Fibroblast of skin of right quadriceps (primary cell): Measurements from ENCODE around the gene MED31.

ENCODE experiments used
- DNase-seq: peaks from one replicate; pipeline ENCODE4 v3.0.0-alpha.2; 2013

The MED31 gene

DNA sequence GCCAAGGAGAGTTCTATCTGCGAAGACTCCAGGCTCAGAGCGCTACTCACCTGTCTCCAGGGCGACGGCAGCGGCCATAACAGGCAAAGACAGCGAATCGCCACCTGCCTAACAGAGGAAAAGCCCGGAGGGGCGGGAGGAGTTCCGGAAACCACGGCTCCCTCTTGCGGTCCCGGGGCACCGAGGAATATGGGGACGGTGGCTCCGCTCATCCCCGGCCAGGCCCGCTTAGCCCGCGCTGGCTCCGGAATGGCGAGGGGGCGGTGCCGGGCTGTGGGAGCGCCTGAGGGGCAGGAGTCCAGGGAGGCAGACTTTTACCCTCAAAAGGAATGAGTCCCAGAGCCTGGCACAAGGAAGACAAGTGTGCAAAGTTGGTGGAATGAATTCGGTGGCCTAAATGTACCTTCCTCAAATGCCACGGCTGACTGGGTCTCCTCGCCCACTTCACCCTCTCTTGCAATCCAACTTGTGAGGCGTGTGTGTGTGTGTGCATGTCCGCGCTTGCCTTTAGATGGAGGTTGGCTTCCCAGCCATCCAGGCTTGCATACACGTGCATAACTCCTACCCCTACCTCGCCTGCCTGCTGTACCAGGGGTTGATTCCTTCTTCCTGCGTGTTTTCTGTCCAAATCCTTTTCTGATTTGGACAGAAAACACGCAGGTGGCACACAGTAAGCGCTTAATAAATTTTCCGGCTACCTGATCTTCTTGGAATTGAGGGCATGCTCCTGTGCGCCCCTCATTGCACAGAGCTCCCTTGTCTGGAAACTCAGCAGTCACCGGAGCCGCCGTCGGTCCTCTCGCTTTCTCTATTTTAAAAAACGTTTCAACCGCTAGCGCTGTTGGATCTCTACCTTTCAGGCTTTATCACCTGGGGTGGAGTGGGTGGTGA is 3.7 kb upstream of the MED31 start:
- no peak for DNase-seq

DNA sequence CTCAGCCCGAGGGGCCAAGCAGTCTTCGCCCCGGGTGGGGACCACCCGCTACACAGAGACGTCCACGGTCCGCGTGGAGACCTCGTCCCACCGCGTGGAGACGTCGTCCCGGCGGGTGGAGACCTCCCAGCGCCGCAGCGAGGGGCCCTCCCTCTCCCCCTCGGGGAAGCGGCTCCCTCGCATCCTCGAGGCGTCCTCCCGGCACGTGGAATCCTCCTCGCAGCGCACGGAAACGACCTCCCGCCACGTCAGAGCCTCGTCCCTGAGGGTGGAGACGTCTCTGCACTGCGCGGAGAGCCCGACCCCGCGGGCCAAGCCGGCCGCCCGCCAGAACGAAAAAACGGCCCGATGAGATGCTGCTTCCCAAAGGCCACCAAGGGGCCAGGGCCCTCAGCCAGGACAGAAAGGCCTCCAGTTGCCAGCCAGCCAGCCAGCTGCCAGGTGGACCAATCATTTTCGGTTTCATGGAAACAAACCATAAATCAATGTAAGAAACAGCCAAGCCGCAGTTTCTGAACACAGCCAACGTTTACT is 581 bp upstream of the MED31 start:
- DNase-seq: peak; percentile 32

DNA sequence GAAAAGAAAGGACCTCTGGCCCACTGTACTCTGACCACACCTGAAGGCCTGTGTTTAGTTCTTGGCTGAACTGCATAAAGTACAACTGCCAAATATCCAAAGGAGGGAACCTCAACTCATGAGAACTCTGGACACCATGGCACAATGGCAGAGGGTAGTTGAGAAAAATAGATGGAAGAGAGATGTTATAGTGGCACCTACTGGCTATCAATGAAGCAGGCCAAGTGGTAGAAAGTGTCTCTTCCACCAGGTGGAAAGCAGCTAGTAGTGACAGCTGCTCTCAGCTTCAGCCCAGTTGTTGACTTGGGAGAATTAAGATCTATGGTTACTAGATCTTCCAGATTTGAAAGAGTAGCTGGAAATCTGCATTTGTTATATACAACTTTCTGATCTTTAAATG is 3.2 kb downstream of the MED31 start:
- DNase-seq: no peak

DNA sequence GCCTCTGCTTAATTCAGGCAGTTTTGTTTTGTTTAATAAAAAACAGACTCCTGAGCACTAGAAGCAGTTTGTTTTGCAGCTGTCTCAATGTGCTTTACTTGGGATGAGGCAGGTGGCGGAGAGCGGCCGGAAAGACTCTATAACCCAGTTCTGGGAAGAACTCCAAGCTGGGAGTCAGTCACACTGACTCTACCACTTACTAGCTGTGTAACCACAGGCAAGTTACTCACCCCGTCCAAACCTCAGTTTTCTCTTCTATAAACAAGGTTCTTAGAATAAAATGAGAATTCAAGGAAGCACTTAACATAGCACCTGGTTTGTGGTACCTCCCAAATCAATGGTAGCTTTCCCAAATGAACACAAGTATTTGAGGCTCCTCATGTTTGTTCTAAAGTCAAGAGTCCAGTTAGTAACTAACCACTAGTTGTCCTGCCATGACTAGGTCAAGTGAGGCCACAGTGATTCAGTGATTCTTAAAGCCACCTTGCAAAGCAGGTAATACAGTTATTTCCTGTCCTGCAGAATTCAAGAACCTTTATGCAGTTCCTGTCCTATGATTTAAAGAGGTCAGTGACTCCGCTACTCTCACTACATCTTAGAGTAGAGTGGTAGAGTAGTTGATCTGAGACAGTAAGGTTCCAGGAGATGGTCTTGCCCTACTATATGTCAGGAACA is 7.8 kb downstream of the MED31 start:
- peak; percentile 78 for DNase-seq

DNA sequence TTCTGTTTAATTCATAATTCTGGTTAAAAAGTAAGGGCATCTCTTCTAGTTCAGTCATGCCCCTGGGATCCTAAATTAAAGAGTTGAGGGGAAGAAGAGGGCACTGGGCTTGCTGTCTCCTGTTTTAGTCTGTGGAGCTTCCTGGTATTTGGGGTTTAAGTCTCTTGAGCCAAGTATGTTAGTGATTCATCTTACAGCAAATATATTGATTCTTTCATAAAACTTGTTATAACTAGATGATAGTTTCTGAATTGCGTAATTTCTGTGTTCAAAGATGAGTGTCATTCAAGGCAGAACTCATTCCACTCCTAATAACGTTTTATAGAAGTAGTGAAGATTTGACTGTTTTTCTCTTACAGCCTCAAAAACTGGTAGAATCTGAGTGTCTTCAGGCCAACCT is 8.8 kb downstream of the MED31 start:
- peak; percentile 6 for DNase-seq

DNA sequence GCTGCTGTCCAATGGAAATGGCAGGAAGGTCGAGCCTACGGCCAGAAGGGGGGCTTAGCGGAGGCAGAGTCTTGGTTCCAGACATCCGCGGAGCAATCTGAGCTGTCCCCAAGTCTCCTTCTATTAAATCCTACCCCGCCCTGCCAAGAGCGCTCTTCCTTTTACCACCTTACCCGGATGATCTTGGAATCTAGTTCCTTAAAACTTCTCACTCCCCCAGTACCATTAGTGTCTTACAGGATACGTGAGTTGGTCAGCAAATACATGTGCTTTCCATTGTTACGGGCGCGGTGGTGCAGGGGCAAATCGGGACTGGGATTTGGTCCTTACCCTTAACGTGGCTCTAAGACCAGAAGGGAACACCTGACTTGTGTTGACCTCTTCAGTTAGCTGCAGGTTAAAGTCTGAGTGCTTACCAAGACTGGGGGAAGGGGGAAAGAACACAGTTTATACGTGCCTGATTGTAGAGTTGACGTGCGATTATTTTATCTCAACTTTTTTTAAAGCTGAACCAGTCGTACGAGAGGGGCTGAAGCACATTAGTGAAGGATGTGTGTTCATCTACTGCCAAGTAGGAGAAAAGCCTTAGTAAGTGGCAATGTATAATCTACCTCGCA is 10.1 kb downstream of the MED31 start:
- DNase-seq: no peak

DNA sequence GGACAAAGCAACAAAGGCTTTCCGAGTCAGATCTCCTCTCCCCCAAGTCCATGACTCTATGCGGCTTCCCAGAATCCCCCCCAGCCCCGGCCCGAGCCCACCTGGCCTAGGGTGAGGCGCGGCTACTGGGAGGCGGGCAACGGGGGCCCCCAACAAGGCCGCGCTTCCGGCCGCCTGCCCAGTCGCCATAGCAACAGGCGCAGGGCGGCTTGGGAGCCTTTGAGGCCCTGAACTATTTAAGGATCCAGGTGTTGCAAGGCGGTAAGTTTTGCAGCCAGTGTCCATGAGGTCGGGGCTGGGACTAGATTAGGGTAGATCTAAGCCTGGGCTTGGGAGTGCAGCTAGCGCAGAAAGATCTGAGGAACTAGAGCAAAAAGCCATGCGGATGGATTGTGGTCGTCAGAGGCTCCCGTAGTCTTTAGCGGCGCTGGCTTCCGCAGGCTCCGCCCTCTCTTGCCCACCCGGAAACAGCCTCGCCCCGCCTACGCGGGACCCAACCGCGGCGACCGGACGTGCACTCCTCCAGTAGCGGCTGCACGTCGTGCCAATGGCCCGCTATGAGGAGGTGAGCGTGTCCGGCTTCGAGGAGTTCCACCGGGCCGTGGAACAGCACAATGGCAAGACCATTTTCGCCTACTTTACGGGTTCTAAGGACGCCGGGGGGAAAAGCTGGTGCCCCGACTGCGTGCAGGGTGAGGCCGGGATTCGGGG is 10.7 kb downstream of the MED31 start, which contains the start of the genes KIAA0753 and TXNDC17:
KIAA0753 (minus strand) TSS at position 176 of the 711 bp plus-strand sequence. CDS start 5,608 bp downstream, outside the sequence.
TXNDC17 (plus strand) TSS at position 525 of the 711 bp plus-strand sequence; CDS start at position 548, 23 bp downstream.
- peak; percentile 89 for DNase-seq

DNA sequence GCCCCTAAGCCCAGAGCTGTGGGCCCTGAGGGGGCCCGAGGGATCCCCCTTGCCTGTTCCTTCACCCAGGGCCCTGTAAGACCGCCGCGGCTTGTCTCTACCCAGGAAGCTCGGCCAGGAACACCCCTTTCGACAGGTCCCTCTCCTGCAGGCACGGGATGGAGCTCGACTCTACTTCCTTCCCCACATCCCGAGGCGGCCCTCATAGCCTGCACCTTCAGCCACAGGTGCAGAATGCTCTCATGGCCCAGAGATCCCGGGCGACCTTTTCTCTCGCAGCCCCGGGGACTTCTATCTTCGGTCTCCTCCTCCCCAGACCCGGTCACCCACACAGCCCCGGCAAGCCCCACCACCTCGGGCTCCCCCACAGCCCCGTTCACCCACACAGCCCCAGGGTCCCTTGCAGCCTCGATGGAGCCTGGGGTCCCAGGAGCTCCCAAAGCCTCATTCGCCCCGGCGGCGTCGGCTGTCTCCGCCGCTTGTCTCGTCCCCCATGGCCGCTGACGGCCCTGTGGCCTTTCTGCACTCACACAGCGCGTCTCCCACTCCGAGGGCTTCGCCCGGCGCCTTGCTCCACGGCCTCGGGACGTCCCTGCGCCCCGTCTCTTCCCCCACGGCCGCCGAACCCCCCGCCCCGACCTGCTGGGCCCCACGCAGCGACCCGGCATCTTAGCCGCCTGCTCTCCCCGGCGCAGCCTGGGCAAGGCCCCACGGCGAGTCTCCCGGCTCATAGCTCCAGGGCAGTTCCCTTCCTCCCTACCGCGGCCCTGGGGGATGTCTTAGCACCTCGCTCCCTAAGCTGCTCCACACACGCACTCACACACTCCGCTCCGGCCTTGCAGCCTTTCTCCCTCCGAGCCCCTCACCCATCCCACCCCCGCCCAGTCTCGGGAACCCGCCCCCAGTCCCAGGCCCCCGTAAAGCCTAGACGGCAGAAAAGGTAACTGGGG is 11.5 kb downstream of the MED31 start:
- DNase-seq: peak; percentile 42

DNA sequence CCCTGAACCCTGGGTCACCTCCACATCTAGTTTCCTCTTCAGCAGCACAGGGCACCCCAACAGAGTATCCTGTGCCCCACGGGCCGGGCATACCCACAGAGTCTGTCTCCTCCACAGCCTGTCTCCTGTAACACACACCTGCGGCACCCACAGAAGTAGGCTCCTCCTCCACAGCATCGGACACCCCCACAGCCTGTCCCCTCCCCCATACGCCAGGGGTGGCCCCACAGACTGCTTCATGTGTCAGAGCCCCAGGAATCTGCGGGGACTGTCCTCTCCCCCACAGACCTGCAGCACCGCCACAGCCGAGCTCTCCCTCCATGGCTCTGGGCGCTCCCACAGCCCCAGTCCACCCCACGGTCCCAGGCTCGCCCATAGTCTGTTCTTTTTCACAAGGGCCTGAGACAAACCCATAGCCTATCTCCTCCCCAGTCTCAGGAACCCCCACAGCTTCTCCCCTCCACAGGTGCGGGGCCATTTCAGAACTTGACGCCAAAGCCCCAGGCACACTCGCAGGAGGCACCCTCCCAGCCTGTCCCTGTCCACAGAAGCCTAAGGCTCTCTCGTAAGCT is 12.3 kb downstream of the MED31 start:
- no peak for DNase-seq

DNA sequence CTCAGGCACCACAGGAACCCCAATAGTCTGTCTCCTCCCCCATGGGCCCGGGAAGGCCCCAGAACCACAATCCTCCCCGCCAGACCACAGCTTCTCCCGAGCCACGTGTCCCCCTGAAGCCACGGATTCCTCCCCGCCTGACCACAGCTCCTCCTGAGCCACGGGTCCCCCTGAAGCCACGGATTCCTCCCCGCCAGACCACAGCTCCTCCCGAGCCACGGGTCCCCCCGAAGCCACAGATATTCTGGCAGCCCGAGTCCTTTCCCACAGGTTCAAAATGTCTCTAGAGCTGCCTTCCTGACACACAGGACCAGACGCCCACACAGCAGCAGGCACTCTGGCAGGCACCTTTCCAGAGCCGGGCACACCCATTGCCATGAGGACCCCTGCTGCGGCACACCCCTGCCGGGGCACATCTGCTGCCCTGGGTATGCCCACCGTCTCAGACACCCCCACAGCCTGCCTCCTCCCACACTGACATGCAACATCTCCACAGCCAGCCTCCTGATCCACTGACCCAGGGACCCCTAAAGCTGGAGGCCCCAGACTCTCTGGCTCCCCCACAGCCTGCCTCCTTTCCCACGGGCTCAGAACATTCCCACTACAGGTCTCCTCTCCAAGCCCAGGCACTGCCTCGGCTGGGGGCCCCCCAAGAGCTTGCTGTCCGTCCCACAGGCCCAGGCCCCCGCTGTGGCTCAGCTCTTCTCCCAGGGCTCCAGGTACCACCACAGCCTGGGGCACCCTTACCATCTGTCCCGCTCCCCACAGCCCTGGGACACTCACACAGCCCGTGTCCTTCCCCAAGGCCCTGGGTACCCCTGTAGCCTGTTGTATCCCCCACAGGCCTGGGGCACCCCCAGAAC is 13.1 kb downstream of the MED31 start:
- no peak for DNase-seq

DNA sequence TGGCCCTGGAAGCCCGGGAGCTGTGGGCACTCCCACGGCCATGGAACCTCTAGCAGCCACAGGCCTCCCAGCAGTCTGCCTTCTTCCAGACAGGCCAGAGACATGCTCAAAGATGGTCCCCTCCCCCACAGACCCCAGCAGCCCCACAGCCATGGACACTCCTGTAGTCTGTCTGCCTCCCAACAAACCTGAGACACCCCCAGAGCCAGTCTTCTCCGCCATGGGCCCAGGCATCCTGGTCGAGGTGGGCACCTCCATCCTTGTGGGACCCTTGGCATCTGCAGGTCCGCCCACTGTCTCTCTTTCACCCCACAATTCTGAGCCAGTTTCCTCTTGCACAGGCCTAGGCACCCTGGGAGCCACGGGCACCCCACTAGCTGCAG is 14.0 kb downstream of the MED31 start:
- DNase-seq: no peak

DNA sequence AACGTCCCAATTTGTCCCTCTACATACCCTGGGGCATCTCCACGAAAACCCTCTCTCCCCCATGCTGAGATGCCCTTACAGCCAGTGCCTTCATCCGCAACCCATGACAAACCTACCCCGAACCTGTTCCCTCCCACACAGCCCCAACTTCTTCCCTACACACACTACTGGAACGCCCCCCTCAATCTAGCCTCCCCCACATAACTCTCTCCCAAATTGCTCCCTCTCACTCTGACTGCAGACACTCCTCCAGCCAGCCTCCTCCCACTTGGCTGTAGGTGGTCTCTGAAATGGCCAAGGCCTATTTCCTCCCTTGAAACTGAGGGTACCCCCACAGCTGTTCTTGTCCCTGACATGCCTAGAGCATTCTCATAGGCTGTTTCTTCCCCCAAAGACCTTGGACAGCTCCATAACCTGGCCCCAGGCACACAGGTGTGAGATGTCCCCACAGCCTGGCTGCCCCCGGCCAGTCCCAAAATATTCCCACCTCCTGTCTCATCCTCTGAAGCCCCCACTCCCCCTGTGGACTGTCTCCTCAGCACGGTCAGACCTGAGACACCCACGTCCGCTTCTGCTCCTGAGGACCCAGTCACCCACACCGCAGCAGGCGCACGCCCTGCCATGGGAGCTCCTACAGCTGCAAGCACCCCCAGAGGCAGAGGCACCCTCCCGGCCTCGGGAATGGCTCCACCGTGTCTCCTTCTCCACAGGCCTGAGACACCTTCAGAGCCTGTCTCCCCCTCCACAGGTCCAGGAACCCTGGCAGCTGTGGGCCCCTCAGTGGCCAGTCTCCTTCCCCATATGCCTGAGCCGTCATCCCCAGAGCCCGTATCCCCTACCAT is 14.6 kb downstream of the MED31 start:
- DNase-seq: no peak

DNA sequence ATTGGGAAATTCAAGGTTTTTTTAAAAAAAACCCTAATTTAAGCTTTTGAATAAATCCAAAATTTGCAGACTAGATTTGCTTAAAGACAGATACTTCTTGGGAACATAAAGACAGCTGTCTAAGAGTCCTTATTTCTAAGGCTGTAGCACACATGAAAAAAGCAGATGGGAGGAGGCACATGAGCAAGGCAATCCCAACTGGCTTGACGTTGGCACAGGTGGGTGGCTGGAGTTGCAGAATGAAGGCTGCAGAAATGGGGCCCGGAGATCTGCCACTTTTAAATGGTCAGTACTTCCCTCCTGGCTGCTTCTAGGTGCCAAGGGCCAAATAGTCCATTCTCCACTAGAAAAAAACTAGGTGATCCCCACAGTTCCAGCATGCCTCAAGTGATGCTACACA is 15.3 kb downstream of the MED31 start:
- DNase-seq: no peak

DNA sequence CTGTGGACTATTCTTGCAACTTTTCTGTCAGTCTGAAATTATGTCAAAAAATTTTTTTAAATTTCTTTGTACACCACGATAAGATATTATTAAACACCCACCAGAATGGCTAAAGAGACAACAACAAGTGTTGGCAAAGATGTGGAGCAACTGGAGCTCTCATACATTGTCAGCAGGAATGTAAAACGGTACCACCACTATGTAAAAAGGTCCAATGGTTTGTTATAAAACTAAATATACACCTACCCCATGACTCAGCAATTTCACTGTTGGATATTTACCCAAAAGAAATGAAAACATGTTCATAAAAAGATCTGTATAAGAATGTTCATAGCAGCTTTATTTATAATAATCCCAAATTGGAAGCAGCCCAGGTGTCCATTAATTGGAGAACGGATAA is 18.1 kb downstream of the MED31 start:
- DNase-seq: no peak

DNA sequence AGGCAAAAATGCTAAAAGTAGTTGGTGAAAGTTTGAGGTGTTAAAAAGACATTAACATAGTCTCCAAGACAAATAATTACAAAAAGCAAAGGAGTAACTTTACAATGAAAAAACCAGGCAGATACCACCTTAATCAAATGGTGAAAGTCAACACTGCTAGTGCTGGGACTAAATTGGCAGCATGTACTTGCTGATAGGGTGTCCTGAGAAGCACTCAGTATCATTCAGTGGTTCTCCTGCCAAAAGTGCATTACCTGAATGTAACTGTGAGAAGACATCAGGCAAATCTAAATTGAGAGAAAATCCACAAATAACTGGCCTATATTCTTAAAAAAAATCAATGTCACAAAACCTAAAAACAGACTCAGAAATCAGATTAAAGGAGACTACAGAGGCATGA is 18.9 kb downstream of the MED31 start:
- DNase-seq: no peak

DNA sequence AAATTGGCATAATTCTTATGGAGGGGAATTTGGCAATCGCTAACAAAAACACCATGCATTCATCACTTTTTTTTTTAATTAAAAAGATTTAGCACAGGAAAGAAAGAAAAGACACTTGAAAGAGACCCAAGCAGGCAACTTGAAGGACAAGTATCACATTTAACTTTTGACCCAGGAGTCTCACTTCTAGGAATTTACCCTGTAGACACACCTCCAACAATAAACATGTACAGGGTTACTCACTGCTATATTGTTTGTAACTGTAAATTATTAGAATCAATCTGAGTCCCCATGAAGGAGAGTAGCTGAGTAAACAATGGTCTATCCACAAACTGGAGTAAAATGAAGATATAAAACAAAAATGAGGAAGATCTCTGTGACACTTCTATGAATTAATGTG is 21.0 kb downstream of the MED31 start:
- no peak for DNase-seq

DNA sequence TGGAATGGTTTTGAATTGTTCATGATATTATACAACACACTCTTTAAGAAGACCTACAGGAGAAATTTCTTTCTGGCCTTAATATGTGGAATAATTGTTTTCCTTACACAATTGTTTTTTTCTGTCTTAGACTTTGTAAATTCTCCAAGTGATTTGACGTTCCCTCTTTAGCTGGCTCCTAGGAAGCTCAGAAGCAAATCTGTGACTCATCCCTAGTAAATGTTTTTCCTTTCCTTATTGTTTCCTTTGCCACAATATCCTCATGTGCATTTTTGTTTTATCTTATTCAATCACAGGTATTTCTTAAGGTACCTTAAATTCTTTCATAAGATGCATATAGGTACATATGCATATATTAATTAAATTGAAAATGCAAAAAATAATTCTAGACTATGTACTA is 24.4 kb downstream of the MED31 start:
- no peak for DNase-seq

DNA sequence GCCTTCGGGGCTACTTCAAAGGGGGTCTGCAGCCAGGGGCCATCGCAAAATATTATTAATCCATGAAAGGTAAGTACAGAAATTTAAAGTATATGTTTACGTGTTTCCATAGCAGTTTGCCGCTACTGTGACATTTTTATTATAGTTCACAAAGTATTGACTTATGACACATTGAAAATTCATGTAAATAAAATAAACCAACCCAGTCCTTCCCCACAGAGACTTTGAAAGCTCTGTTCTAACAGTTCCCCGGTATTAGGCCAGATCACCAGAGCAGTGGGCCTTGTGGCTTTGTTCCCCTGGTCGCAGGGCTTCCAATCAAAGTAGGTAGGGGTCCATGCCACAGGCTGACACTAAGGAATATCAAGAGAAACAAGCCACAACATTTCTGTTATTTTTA is 24.8 kb downstream of the MED31 start:
- DNase-seq: no peak

DNA sequence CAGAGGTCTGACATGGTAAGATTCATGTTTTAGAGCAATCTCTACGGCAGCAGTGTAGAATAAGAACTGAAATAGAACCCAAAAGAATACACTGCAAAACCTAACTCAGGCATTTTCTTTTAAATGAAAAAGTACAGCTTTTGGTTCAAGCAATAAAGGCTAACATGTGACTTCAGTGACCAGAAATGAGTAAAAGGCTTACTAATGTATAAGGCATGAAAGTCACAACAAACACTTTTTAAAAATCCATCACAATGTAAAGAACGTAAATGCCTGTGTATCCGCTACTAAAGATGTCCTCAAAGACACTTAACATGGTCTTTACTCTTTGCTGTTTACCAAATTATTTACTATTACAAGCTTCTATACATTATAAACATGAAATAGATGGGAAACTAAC is 27.5 kb downstream of the MED31 start:
- DNase-seq: no peak
